GM19397 (cell line): Measurements from ENCODE around the gene SLC7A1.

ENCODE experiments used
- ATAC-seq: cut with Tn5 transposase; IDR thresholded peaks from one replicate; pipeline ENCODE4 v1.9.1; 2021; ENCODE audit warnings: mild to moderate bottlenecking, moderate library complexity; ENCODE audit not compliant: unreplicated experiment

The SLC7A1 gene

DNA sequence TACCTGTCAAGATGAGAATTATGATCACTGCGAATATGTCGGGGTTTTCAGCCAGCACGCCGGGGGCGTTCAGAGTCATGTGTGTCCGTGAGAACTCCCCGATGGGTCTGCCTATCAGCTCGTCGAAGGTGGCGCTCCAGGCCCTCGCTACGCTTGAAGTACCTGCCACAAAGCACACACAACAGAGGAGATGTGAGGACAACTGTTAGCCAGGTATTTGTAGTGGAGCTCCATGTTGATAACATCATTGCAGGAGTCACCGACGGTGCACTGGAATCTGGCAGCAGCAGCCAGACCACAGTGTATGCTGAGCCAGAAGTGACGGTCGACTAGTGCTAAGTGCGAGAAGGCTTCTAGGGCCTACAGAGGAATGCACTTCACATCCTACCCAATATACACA is 62.7 kb downstream of the SLC7A1 start:
- no peak for ATAC-seq

DNA sequence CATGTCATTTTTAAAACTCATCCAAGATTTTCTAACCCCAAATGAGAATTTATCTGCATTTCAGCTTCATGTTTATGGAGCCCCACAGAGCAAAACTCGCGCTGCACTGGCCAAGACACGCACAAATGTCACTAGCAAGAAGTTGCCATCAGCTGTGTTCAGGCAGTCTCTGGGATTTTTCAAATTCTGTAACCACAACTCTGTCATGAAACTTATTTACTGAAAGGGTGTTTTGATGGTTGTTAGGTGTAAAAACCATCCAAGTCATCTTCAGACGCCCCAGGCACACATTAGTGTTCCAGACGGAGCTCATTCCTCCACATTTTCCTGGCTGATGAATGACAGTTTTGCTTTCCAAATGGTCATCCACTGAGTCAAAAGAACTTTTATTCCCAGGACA is 63.4 kb downstream of the SLC7A1 start:
- no peak for ATAC-seq

DNA sequence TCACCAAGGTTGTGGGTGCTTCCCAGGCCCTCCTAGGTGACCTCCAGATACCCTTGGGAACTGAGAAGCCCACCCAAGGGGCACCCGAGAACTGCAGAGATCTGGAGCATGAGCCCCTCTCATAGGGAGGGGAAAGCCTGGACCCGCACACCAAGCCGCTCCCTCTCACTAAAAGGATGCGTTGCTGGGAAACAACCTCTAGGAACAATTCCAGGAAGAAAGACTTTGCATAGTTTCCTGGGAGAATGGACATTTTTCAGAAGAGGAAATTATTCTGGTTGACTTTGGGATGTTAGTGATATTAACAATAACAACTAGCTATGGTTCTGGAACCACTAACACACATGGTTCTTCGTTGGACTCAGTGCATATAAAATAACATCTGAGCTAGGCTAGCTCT is 64.6 kb downstream of the SLC7A1 start:
- ATAC-seq = no peak

DNA sequence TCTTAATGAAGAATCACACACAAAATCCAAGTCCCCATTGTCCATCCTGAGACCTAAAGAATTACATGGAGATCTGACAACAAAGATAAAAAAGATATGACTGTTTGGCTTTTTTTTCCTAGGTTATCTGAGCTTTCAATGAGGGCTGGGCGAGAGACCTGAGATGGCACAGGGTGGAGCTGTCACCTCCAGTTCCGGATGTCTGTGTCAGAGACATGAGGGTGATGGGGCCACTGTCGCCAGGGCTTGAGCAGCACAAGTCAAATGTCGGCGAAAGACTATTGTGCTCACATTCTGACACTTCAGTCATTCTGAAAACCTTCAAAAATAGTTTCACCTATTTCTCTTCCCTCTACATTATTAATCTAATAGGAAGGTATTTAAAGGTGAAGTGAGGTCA is 65.7 kb downstream of the SLC7A1 start:
- ATAC-seq = no peak

DNA sequence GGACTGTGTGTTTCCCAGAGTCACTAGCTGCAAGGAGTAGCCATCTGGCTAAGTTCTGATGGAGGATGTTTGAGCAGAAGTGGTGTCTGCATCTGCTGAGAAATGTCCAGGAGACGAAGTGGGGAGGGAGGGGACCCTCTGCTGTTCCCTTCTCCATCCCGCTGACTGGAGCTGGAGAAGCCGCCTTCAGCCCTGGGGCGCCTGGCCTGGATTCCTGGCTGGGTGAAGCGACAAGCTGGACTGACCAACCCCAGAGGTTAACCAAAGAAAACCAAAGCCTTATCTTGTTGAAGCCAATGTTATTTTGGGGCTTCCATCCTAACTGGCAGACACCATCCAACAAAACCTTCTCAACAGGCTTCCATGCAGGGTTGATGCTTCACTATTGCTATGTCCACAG is 67.6 kb downstream of the SLC7A1 start:
- ATAC-seq = no peak

DNA sequence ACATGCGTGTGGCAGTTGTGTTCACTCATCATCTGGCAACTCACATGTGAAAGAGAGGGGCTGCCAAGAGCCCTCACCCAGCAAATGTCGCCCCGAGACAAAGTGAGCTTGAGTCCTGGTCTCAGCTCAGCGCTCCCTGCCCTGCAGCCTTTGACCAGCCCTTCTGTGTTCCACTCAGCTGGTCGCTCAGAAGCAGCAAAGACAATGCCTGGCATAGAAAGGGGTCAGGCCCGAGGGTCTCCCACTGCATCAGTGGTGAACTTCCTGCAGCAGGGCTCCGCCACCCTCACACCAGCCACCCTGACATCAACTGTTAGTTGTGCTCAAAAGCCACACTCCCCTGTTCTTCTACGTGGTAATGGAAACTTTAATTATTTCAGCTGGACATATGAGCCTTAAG is 68.0 kb downstream of the SLC7A1 start:
- ATAC-seq = no peak

DNA sequence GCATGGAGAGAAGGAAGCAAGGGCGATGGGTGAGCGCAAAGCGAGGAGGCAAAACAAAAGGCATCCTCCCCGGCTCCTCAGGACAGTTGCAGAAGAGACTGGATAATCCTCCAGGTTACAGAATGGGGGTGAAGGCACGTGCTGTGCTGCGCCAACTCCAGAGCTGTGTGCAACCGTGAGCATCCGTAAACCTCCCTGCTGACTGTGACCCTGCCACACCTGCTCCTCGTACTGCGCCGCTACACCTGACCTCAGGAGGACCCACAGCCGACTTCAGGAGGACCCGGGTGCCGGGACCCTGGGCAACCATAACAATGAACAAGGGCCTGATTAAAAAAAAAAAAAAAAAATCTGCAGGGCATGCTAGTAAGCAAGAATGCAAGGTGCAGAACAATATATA is 68.7 kb downstream of the SLC7A1 start:
- no peak for ATAC-seq

DNA sequence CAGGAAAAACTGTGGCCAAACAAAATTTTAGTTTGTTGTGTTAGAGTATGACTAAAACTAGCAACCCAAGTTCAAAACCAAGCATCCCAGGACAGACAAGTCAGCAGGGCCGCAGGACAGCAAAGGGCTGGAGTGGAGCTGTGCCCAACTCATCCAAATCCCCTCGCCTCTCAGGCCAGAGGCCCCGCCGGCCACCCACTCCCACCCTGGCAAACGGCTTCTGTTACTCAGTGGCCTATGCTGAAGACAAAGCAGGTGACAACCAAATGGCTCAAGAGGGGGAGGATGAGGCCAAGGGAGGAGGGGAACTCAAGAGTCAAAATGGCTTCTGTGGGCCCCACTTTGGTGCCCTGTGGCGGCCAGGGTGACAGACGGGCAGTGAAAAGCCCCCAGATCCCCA is 69.7 kb downstream of the SLC7A1 start:
- ATAC-seq = no peak

DNA sequence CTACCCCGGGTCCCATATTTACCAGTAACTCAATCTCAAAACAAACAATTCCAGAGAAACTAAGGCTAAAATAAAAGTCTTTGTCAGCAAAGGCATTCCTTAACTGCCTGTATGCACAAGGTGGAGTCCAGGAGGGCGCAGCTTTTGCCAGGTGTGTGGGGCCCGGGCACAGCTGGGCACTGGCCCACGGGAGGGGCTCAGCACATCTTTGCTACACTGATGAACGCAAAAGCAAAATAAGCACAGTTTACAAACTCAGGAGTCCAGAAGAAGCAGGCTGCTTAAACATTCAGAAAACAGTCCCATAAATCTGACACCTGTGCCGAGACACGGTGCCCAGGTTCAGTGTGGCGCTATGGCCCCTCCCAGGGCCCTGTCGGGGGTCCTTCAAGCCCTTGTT is 70.8 kb downstream of the SLC7A1 start:
- ATAC-seq = no peak

DNA sequence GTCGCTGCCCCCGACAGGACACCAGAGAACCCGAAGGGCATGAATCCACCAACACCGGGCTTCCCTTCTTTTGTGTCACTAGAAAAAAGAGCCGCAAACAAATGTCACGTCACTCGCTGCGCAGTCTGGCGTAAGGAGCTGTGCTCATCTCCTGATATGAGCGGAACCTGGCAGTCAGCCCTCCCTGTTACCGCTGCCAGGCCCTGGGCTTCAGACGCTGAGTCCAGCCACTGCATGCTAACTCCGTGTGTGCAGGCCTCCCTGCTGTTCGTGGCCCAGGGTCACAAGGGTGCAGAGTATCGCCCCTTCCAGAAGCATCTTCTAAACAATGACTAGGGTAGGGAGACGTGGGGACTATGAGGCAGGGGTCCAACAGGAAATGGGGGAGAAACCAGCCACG is 71.3 kb downstream of the SLC7A1 start:
- no peak for ATAC-seq

DNA sequence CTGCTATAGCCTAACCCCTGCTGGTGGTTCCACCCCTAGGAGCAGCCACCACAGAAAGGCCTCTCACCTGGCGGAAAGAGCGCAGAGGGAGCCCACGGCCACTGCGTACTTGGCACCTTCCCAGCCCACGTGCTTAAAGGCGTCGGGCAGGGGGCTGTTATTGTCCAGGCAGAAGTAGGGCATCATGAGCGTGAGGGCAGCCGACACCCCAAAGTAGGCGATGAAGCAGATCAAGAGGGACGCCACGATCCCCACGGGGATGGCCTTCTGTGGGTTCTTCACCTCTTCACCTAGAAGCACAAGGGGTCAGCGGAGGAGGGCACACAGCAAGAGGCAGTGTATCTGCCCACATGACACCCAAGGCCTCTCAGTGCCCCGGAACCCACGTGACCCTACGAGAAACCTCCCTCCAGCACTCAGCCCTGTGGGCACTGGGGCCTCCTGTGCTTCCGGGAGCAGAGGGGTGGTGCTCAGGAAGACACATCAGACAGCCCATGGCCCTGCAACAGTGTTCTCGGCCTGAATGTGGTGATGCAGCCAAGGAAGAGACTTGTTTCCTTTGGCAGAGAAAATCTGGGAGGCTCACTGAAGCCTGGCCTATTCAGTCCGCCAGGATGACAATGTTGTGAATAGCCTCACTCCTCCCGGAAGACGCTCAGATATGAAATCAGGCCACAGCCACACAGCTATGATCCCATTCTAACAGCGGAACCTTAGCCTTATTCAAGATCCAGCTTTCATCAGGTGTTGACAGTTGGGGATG is 72.1 kb downstream of the SLC7A1 start:
- ATAC-seq = no peak

DNA sequence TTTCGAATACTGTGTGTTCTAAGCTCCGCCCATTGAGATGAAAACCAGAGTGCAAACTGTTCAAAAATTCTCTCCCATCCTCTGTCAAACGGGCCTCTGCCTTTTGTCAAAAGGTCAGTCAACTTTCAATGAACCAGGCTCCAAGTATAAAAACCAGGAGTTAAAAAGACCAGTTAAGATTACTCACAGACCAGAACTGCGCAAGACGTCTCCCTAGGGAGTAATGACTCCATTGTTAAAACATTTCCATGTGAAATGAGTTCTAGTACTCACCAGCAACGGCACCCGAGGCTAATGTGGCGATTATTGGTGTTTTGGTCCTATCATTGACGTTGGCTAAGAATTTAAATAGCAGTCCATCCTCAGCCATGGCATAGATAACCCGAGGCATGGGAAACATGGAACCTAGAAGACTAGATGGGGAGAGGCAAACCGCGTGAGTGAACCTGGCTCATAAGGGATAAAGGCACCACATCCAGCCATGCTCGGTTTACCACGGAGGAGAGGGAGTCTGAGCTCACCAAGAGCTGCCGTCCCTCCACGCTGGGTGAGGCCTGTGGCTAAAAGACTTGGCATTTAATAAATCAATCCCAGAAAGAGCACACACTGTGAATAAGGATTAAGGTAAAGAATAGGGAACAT is 73.3 kb downstream of the SLC7A1 start:
- ATAC-seq = no peak

DNA sequence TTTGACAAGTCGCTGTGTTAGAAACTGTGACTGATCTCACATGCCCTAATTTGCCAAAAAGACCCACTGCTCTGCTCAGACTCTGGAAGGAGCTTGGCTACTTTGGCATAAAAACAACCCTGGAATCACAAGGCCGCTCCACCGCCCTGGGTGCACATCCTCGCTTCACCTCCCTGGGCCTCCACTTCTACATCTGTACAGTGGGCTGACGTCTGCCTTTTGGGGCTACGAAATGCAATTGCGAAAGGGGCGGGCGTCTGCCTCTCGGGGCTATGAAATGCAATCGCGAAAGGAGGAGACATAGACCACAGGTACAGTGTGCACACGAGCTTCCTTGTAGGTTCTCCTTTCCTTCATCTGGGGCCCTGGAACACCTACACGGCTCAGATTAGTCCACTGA is 74.2 kb downstream of the SLC7A1 start:
- no peak for ATAC-seq

DNA sequence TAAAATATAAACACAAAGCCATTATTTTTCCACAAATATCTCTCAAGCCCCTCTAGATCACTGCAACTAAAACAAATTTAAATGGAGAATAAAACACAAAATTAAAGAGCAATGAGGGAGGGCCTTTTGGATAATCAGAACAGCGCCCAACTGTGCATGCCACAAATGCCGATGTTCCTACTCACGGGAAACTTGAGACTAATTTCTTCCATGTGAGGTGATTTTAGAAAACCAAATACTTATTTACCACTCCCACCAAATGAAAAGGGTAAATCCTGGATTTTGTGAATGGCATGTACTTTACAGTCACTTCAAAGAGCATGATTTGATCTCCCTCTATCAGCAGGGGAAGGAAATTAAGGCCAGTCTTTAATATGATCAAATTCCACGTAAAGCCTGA is 74.8 kb downstream of the SLC7A1 start:
- no peak for ATAC-seq

DNA sequence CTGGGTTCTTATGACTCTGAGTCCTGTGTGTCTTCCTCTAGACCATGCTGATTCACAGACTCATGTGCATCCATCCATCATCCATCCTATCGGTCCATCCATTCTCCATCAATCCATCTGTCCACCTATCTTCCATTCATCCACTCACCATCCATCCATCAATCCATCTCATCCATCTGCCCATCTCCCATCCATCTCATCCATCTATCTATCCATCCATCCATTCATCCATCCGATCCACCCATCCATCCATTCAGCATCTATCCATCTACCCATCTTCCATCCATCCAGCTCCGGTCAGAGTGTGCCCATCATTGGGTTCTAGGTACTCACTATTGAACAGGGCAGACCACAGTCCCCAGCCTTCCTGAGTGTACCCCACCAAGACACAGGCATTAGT is 75.6 kb downstream of the SLC7A1 start:
- no peak for ATAC-seq

DNA sequence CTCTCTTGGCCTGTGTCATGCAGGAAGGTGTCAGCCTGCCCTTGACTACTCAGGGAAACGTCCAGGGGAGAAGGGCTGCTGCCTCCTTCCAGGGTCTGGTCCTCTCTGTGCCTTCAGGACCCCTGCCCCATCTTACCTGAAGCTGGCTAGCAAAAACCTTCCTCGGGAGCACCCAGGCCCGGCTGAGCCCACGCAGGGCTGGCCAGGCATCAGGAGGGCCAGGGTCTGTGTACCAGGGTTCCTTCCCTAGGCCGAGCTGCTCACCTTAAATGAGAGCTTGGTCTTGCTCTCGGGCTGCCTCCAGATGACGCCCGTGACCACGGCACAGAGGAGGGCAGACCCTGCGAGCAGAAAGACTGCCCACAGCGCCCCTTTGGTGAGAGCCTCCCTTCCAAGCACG is 78.6 kb downstream of the SLC7A1 start:
- no peak for ATAC-seq

DNA sequence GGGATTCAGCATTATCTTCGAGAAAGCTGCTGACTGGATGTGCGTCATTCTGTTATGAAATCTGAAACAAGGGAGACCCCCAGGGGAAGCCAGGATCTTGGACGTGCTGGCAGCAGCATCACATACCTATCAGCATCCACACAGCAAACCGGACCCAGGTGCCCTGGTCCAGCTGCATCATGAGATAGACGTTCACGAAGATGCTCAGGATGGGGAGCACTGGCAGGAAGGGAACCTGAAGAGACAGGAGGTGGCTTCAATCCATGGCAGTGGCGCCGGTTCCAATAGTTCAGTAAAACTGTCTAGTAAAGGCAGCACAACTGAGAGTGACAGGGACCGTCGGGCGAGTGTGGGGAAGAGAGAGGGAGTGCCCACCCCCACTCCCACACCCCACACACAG is 79.5 kb downstream of the SLC7A1 start:
- no peak for ATAC-seq

DNA sequence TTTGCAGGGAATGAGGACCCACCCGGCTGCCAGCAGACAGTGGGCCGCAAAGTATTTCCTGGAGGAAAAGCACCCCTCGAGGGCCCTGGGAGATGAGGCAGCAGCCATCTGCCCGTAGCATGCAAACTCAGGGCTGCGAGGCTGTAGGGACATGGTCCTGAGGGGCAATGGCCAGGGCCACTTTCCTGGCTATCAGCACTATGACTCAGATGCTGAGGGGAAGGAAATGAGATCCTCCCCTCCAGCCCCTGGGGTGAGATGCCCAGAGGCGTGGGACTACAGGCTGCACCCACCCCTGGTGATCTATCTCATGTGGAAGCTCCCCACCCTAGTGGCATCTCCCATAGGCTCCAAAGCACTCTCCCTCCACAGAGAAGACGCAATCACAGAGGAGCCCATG is 80.1 kb downstream of the SLC7A1 start:
- no peak for ATAC-seq

DNA sequence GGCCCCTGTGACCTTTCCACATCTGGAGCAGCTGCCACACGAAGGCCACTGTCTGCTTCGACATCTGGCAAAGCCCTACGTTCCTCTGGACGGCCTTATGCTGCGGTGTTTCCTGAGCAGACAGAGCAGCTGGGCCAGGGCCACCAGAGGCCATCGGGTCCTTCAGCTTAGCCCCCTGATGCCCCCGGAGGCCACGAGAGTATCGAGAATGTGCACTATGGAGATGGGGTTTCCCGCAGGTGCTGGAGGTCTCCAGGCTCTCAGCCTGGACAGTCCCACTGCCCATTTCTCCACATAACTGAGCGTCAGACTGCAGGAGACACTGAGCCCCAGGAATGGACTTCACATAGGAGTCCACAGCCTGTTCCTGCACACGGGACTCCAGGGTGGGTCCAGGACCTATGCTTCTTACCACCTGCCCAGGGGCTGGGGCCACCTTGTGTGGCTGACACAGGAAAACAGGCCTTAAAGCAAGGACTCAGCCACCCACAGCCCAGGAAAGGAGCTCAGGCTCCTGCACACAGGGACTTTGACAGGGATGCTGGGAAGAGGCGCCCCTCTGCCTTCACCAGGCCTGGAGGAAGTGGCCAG is 80.7 kb downstream of the SLC7A1 start:
- ATAC-seq = no peak

DNA sequence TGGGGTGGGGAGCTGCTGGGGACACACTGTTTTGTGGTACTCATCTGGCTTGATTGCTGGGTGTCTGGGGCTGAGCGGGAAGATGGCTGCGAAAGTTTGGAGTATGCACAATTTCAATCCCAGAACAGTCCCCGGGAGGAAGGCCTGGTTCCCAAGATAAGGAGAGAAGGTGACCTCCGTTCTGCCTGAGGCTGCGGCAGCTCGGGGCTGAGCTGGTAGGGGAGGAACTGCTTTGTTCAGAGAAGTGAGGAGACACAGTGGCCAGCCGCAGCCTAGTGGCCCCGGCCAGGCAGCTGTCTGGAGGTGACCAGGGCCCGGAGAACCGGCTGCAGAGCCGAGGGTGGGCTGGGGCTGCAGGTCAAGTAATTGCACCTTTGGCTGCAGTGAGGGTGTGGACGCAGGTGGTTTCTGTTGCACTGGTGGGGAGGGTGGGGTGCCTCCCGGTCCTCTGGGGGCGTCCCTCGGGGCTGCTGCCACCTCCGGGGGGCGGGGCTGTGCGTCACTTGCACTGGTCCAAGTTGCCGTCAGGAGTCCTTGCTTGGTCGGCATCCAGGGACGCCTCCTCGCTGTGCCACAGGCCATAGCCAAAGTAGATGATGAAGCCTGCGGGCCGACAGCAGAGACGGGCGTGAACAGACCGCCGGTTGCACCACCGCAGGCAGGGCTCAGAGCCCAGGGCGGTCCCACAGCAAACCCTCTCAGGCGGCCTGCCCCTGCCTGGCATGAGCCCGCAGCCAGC is 81.3 kb downstream of the SLC7A1 start:
- ATAC-seq = no peak

DNA sequence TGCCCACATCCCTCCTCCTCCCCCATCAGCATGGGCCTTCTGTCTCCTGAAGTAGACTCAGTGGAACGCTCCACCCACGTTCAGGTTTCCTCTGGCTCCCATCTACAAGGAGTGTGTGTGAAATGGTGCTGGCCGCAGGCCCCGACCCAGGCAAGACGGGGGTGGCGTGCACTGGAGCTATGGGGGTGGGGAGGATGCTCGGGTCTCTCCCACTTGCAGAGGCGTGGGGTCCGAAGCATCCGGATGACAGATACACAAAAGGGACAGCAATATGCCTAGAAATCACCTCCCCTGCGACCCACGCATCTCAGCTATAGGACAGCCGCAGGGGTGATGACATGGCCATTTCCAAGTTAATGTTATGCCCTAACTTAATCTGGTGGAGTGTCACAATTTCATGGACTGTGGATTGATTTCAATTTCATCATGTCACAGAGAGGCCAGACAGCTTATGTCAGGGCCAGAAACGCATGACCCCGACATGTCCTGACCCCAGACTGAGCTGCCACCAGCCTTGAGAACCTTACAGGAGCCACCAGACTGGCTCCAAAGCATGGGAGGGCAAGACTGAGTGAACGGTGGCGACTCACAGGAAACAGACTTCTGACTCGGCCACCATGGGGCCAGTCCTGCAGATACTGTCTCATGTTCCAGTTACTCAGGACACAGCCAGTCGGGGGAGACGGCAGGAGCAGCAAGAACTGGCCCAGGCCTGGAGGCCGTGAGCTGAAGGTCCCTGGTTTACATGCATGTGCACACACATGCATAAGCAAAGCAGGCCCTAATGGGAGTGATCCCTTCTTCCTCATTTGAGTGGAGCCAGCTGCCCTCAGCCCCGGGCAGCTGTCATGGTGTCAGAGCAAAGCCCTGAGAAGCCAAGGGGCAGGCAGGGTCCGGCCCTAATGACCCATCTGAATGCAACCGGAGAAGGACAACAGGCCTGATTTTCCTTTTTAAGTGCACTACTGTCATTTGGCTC is 82.2 kb downstream of the SLC7A1 start:
- ATAC-seq = no peak
